NB4 (cell line): ENCODE results near the gene VWA2.

Source experiments
- CTCF ChIP-seq: IDR thresholded peaks from one replicate; pipeline ENCODE4 v1.5.1; 2012; ENCODE audit warnings: low read depth, low read length
- POLR2A ChIP-seq: IDR thresholded peaks from 2 replicates; pipeline ENCODE4 v1.6.1; 2011; ENCODE audit warnings: mild to moderate bottlenecking; ENCODE audit not compliant: insufficient read length; ENCODE audit errors: extremely low read depth

GRCh38 chr10:114202812-114203211 is 36.2 kb upstream of the VWA2 start:
- TF ChIP-seq CTCF: no peak
- no peak for TF ChIP-seq POLR2A
